IMR-90 (cell line): ENCODE measurements around the gene WDR76. TPM values are rescaled to one million over a fixed set of nuclear protein-coding genes. Genes with fewer than 3 reads are reported as not detected.

Source experiments
- ATAC-seq: fragments of 200-7000 bp; cut with Tn5 transposase; 2 replicates; pipeline ENCODE4 v1.9.1; 2020; ENCODE audit warnings: low read depth, mild to moderate bottlenecking, moderate library complexity
- BruUV-seq: library from RNA; stranded (reverse); fragments of 400-500 nt; replicated peaks from 2 replicates; lab custom pipeline; 2021; lab: Mats Ljungman, UMichigan
- CTCF ChIA-PET: fragments of 300-600 bp; formaldehyde crosslinking; extraction: SDS; loops from one replicate; lab custom pipeline; 2021; ENCODE audit warnings: antibody characterized with exemption; lab: Yijun Ruan, JAX
- POLR2A ChIA-PET: fragments of 300-600 bp; sonication (Branson Sonifier 250); formaldehyde crosslinking; loops from one replicate; lab custom pipeline; 2022; ENCODE audit warnings: antibody characterized with exemption; ENCODE audit not compliant: unreplicated experiment; lab: Charles Lee
- DNase-seq: peaks from one replicate; pipeline ENCODE4 v3.0.0; 2013
- H2AFZ ChIP-seq: replicated peaks from 2 replicates; pipeline ENCODE3; 2013; ENCODE audit warnings: low read length, mild to moderate bottlenecking; ENCODE audit not compliant: poor library complexity
- H2AK5ac ChIP-seq: 2 replicates; pipeline ENCODE4 v1.6.1; 2013; ENCODE audit warnings: low read depth, low read length, inconsistent platforms
- H2AK9ac ChIP-seq: replicated peaks from 2 replicates; pipeline ENCODE3; 2013; ENCODE audit warnings: mild to moderate bottlenecking, low read depth, low read length, moderate library complexity; ENCODE audit not compliant: poor library complexity
- H2BK120ac ChIP-seq: 2 replicates; pipeline ENCODE4 v1.6.1; 2013; ENCODE audit warnings: low read depth, low read length, inconsistent platforms
- H2BK15ac ChIP-seq: 3 replicates; pipeline ENCODE4 v1.6.1; 2013; ENCODE audit warnings: low read depth, low read length, inconsistent platforms
- H2BK20ac ChIP-seq: 2 replicates; pipeline ENCODE4 v1.6.1; 2013; ENCODE audit warnings: low read depth, mild to moderate bottlenecking, inconsistent platforms, low read length, moderate library complexity
- H2BK5ac ChIP-seq: 2 replicates; pipeline ENCODE4 v1.6.1; 2013; ENCODE audit warnings: mild to moderate bottlenecking, low read depth, low read length, inconsistent platforms; ENCODE audit not compliant: poor library complexity, severe bottlenecking
- H3K14ac ChIP-seq: replicated peaks from 2 replicates; pipeline ENCODE4 v1.6.1; 2013; ENCODE audit warnings: low read depth, low read length, inconsistent platforms
- H3K18ac ChIP-seq: 2 replicates; pipeline ENCODE4 v1.6.1; 2013; ENCODE audit warnings: low read depth, low read length, control low read depth
- H3K23ac ChIP-seq: 2 replicates; pipeline ENCODE4 v1.6.1; 2013; ENCODE audit warnings: low read depth, low read length, inconsistent platforms
- H3K27ac ChIP-seq: 2 replicates; pipeline ENCODE4 v1.5.1; 2013; ENCODE audit warnings: mild to moderate bottlenecking, control low read depth, low read length; ENCODE audit not compliant: insufficient read depth
- H3K27me3 ChIP-seq: 2 replicates; pipeline ENCODE4 v1.6.1; 2013; ENCODE audit warnings: low read length; ENCODE audit not compliant: control insufficient read depth, insufficient read depth
- H3K36me3 ChIP-seq: 2 replicates; pipeline ENCODE4 v1.6.1; 2013; ENCODE audit warnings: low read length, mixed read lengths; ENCODE audit not compliant: control insufficient read depth, insufficient read depth
- H3K4ac ChIP-seq: 2 replicates; pipeline ENCODE4 v1.6.1; 2013; ENCODE audit warnings: low read depth, low read length, inconsistent platforms
- H3K4me1 ChIP-seq: 2 replicates; pipeline ENCODE4 v1.6.1; 2013; ENCODE audit warnings: low read length, mixed read lengths; ENCODE audit not compliant: control insufficient read depth, insufficient read depth
- H3K4me2 ChIP-seq: 2 replicates; pipeline ENCODE4 v1.6.1; 2013; ENCODE audit warnings: low read depth, mild to moderate bottlenecking, control low read depth, low read length, moderate library complexity
- H3K4me3 ChIP-seq: 2 replicates; pipeline ENCODE4 v1.5.1; 2013; ENCODE audit warnings: low read depth, mild to moderate bottlenecking, control low read depth, low read length, moderate library complexity; ENCODE audit not compliant: insufficient read depth
- H3K56ac ChIP-seq: 2 replicates; pipeline ENCODE4 v1.6.1; 2013; ENCODE audit warnings: low read length, inconsistent platforms; ENCODE audit not compliant: insufficient read depth; ENCODE audit errors: extremely low read depth
- H3K79me1 ChIP-seq, 2 experiments: 2 replicates each; pipeline ENCODE4 v1.6.1; 2013; ENCODE audit warnings: low read length in 2 of 2, inconsistent platforms in 1 of 2, low read depth in 1 of 2
- H3K9ac ChIP-seq: 2 replicates; pipeline ENCODE4 v1.6.1; 2013; ENCODE audit warnings: low read depth, low read length, control low read depth
- H3K9me1 ChIP-seq: 2 replicates; pipeline ENCODE4 v1.6.1; 2013; ENCODE audit warnings: low read length, inconsistent platforms; ENCODE audit not compliant: insufficient read depth
- H3K9me3 ChIP-seq: 2 replicates; pipeline ENCODE4 v1.6.1; 2013; ENCODE audit warnings: low read length; ENCODE audit not compliant: control insufficient read depth, insufficient read depth
- H4K20me1 ChIP-seq: 2 replicates; pipeline ENCODE4 v1.6.1; 2013; ENCODE audit warnings: low read length, inconsistent platforms; ENCODE audit not compliant: insufficient read depth
- H4K5ac ChIP-seq: 2 replicates; pipeline ENCODE4 v1.6.1; 2013; ENCODE audit warnings: mild to moderate bottlenecking, low read depth, low read length, control low read depth
- H4K8ac ChIP-seq, 2 experiments: 2 replicates each; pipeline ENCODE4 v1.6.1; 2013; ENCODE audit warnings: low read depth in 2 of 2, low read length in 2 of 2, control low read depth in 1 of 2, inconsistent platforms in 1 of 2
- H4K91ac ChIP-seq: 2 replicates; pipeline ENCODE4 v1.6.1; 2013; ENCODE audit warnings: low read depth, low read length, inconsistent platforms; ENCODE audit not compliant: insufficient read depth
- BHLHE40 ChIP-seq: fragments of 150-350 bp; IDR thresholded peaks from 2 replicates; pipeline ENCODE4 v1.6.1; 2016; ENCODE audit warnings: mild to moderate bottlenecking, low read depth, low read length
- CEBPB ChIP-seq: IDR thresholded peaks from 2 replicates; pipeline ENCODE4 v1.6.1; 2012; ENCODE audit warnings: low read depth, low read length, improper control_type of control experiment
- CHD1 ChIP-seq: IDR thresholded peaks from 2 replicates; pipeline ENCODE4 v1.6.1; 2012; ENCODE audit warnings: low read depth, low read length, improper control_type of control experiment
- CTCF ChIP-seq: conservative IDR thresholded peaks from 2 replicates; pipeline ENCODE4 v1.5.1; 2012; ENCODE audit warnings: mild to moderate bottlenecking, low read depth, low read length, improper control_type of control experiment
- ELK1 ChIP-seq: fragments of 150-350 bp; IDR thresholded peaks from 2 replicates; pipeline ENCODE4 v1.6.1; 2016; ENCODE audit warnings: low read depth, mild to moderate bottlenecking, low read length, moderate library complexity, borderline replicate concordance
- FOS ChIP-seq: fragments of 150-350 bp; IDR thresholded peaks from 2 replicates; pipeline ENCODE4 v1.6.1; 2016; ENCODE audit warnings: low read depth, low read length
- MAFK ChIP-seq: IDR thresholded peaks from 2 replicates; pipeline ENCODE4 v1.6.1; 2012; ENCODE audit warnings: low read depth, low read length, improper control_type of control experiment
- MAZ ChIP-seq: IDR thresholded peaks from 2 replicates; pipeline ENCODE4 v1.6.1; 2012; ENCODE audit warnings: low read depth, mild to moderate bottlenecking, low read length, improper control_type of control experiment, moderate library complexity, borderline replicate concordance
- MXI1 ChIP-seq: IDR thresholded peaks from 2 replicates; pipeline ENCODE4 v1.6.1; 2012; ENCODE audit warnings: low read depth, mild to moderate bottlenecking, low read length, moderate library complexity, borderline replicate concordance
- NFE2L2 ChIP-seq: fragments of 150-350 bp; IDR thresholded peaks from 2 replicates; pipeline ENCODE4 v1.6.1; 2016; ENCODE audit warnings: low read depth, mild to moderate bottlenecking, low read length
- POLR2A ChIP-seq: IDR thresholded peaks from 2 replicates; pipeline ENCODE4 v1.6.1; 2012; ENCODE audit warnings: mild to moderate bottlenecking, low read depth, low read length
- RAD21 ChIP-seq: IDR thresholded peaks from 2 replicates; pipeline ENCODE4 v1.6.1; 2012; ENCODE audit warnings: low read length, improper control_type of control experiment
- RCOR1 ChIP-seq: IDR thresholded peaks from 2 replicates; pipeline ENCODE4 v1.6.1; 2012; ENCODE audit warnings: mild to moderate bottlenecking, low read length, improper control_type of control experiment; ENCODE audit not compliant: insufficient replicate concordance
- RFX5 ChIP-seq: IDR thresholded peaks from 2 replicates; pipeline ENCODE4 v1.8.0; 2012; ENCODE audit warnings: low read depth, mild to moderate bottlenecking, low read length, moderate library complexity
- SMC3 ChIP-seq: fragments of 150-350 bp; IDR thresholded peaks from 2 replicates; pipeline ENCODE4 v1.6.1; 2016; ENCODE audit warnings: low read depth, mild to moderate bottlenecking, antibody characterized with exemption, low read length, moderate library complexity
- USF2 ChIP-seq: fragments of 150-350 bp; IDR thresholded peaks from 2 replicates; pipeline ENCODE4 v1.6.1; 2017; ENCODE audit warnings: mild to moderate bottlenecking, antibody characterized with exemption, low read length, low read depth
- WGBS, 2 experiments: methylation state at CpG; one replicate each; pipeline versions ENCODE4 v1.1.5 to v1.1.7; 2013; ENCODE audit warnings: missing lambda C conversion rate in 2 of 2; ENCODE audit not compliant: insufficient read length in 1 of 2; ENCODE audit errors: extremely low coverage in 2 of 2; 5-methylcytosine and 5-hydroxymethylcytosine counted together
- dilution Hi-C: fragments of 300-500 bp; cut with HindIII; formaldehyde crosslinking; loops from one replicate; pipeline ENCODE4 v1.14.3; 2018; ENCODE audit warnings: low sequenced_read_pairs; ENCODE audit not compliant: unreplicated experiment
- in situ Hi-C: fragments of 300-500 bp; cut with MboI; formaldehyde crosslinking; loops from 3 replicates; pipeline ENCODE4 v1.14.3; 2019; ENCODE audit warnings: low sequenced_read_pairs, inconsistent platforms, mixed read lengths
- intact Hi-C: fragments of 100-400 bp; cut with micrococcal nuclease; formaldehyde crosslinking; loops from 2 replicates; pipeline ENCODE4 v1.10.0; 2022
- polyA plus RNA-seq, 3 experiments: library from polyadenylated mRNA; depleted of rRNA; stranded (reverse); fragments of >200 nt; gene quantifications; 2 replicates each; pipeline ENCODE4 v1.2.3, GENCODE V29; 2012; ENCODE audit warnings: low replicate concordance in 1 of 3
- total RNA-seq: library from RNA; depleted of rRNA; stranded (reverse); fragments of >200 nt; gene quantifications from 2 replicates; pipeline ENCODE4 v1.2.3, GENCODE V29; 2012

The WDR76 gene
- total and polyA plus RNA-seq, 2 of the 4 experiments (the other 2 are of a cell fraction) = 4.8 to 25.8 TPM

DNA sequence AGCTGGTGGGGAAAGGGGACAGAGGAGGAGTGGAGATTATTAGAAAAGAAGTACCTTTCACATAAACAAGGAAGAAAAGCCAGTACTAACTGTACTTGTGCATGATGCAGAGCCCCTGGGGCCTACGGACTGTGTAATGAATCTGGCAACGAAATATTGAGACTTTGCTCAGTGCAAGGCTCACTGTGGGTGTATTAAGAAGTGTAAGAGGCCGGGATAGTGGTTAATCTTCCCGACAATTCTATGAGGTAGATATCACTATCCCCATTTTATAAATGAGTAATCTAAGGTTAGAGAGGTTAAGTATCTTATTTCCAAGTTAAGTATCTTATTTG is 89.5 kb downstream of the WDR76 start:
- Histone ChIP-seq H3K9me1 (peaks cover 21% of the 10 kb centered on the region), H3K79me1 (peaks cover 3 to 5% of the 10 kb centered on the region in 2 experiments; a peak in 2 of 4 replicates), H2BK120ac (no peak overlapping the region), H2BK20ac (no peak overlapping the region), H3K36me3 (no peaks in the 10 kb centered on the region), H4K20me1 (no peaks in the 10 kb centered on the region), H4K91ac (no peak overlapping the region), H3K4me1 (peaks cover 27% of the 10 kb centered on the region), H2AK5ac (no peak overlapping the region), H3K14ac (no peak overlapping the region), H3K4me3 (no peak overlapping the region), H3K4me2 (no peak overlapping the region), H2BK15ac (0 out of 3 replicates have a peak overlapping the region, but pooled peaks have one; percentile 2), H4K5ac (no peak overlapping the region), H2AFZ (no peak overlapping the region), H3K4ac (no peak overlapping the region; the same call in 1 of the 2 replicates), H3K23ac (no peak overlapping the region), H2BK5ac (no peak overlapping the region), H3K9me3 (no peaks in the 10 kb centered on the region), H3K27ac (no peak overlapping the region), H3K27me3 (no peaks in the 10 kb centered on the region), H3K9ac (no peak overlapping the region), H4K8ac (no peak overlapping the region), H3K56ac (no peak overlapping the region), H2AK9ac (no peak overlapping the region), H3K18ac (no peak overlapping the region)
- DNase-seq (no peak), ATAC-seq (no peak)
- dilution Hi-C loops (no loop called here), intact Hi-C loops (no loop called here), in situ Hi-C loops (loop anchor here (25.0 kb wide), 1 partner anchor 146 kb away; no protein-coding TSS in a partner anchor)
- no CpG with 5 or more reads among the region's 4 CpGs for WGBS, 2 experiments
- POLR2A ChIA-PET = no interaction called here
- TF ChIP-seq POLR2A (no peak), SMC3 (no peak), BHLHE40 (no peak), MAZ (no peak), MAFK (no peak), RFX5 (no peak), ELK1 (no peak), NFE2L2 (no peak), CEBPB (no peak), USF2 (no peak), FOS (no peak), MXI1 (no peak), RAD21 (no peak), CTCF (no peak), RCOR1 (no peak), CHD1 (no peak)
- no TSS peak for BruUV-seq
- CTCF ChIA-PET = interaction anchor here (1.0 kb wide), 1 partner anchor 23 kb away, joined by 3 read pairs; no protein-coding TSS in a partner anchor
